ENCODE results near the gene CA12.

Gene CA12

GRCh38 chr15:63332367-63333124 lies 49.1 kb downstream of the CA12 start:
- no peak overlapping the region for H2BK15ac ChIP-seq (replicated peaks; ENCODE audit: low read depth)
- H3K4ac ChIP-seq (ENCODE audit: low read depth, low read length), result no peak overlapping the region
- no peak overlapping the region for H2BK5ac ChIP-seq (ENCODE audit: low read length)
- H3K36me3 ChIP-seq (ENCODE audit: control insufficient read depth, insufficient read depth, low read length), result peaks cover 4% of the 10 kb centered on the region
- H3K27ac ChIP-seq (ENCODE audit: low read depth, low read length), result no peak overlapping the region
- no peaks in the 10 kb centered on the region for H3K27me3 ChIP-seq (ENCODE audit: insufficient read depth, low read length, poor library complexity)
- H2BK120ac ChIP-seq (ENCODE audit: low read depth, low read length), result no peak overlapping the region
- no peak overlapping the region for H3K9ac ChIP-seq (ENCODE audit: low read length)
- H3K4me1 ChIP-seq (ENCODE audit: control insufficient read depth, low read depth, low read length), result no peaks in the 10 kb centered on the region
- H3K23ac ChIP-seq (ENCODE audit: low read length), result no peak overlapping the region
- H2AK5ac ChIP-seq (ENCODE audit: low read length), result no peak overlapping the region
- no peak overlapping the region for H4K8ac ChIP-seq (ENCODE audit: low read depth, low read length)
- H3K79me1 ChIP-seq (ENCODE audit: low read length), result no peaks in the 10 kb centered on the region
- H3K79me2 ChIP-seq (ENCODE audit: control insufficient read depth, insufficient read depth, low read length), result no peaks in the 10 kb centered on the region
- no peak overlapping the region for H3K4me2 ChIP-seq (ENCODE audit: low read length)
- no peak overlapping the region for H3K18ac ChIP-seq (ENCODE audit: low read length)
- no CpG with 5 or more reads among the region's 9 CpGs for WGBS (ENCODE audit: extremely low coverage, insufficient coverage, low lambda C conversion rate)
- no peak overlapping the region for H4K5ac ChIP-seq (ENCODE audit: low read length)
- no peak overlapping the region for H3K56ac ChIP-seq (ENCODE audit: low read length)
- DNase-seq, result no peak
- H3K4me3 ChIP-seq (ENCODE audit: low read length), result no peak overlapping the region

GRCh38 chr15:63331456-63331855 lies 50.2 kb downstream of the CA12 start:
- Histone ChIP-seq H2BK15ac (replicated peaks; ENCODE audit: low read depth) (no peak overlapping the region), H3K4ac (ENCODE audit: low read depth, low read length) (no peak overlapping the region), H3K4me3 (ENCODE audit: low read length) (no peak overlapping the region), H2BK120ac (ENCODE audit: low read depth, low read length) (no peak overlapping the region), H3K4me1 (ENCODE audit: control insufficient read depth, low read depth, low read length) (no peaks in the 10 kb centered on the region), H3K9ac (ENCODE audit: low read length) (no peak overlapping the region), H3K79me1 (ENCODE audit: low read length) (no peaks in the 10 kb centered on the region), H4K8ac (ENCODE audit: low read depth, low read length) (no peak overlapping the region), H2AK5ac (ENCODE audit: low read length) (no peak overlapping the region), H3K27ac (ENCODE audit: low read depth, low read length) (no peak overlapping the region), H3K4me2 (ENCODE audit: low read length) (no peak overlapping the region), H3K18ac (ENCODE audit: low read length) (no peak overlapping the region), H2BK5ac (ENCODE audit: low read length) (no peak overlapping the region), H3K79me2 (ENCODE audit: control insufficient read depth, insufficient read depth, low read length) (no peaks in the 10 kb centered on the region), H3K36me3 (ENCODE audit: control insufficient read depth, insufficient read depth, low read length) (peaks cover 4% of the 10 kb centered on the region), H4K5ac (ENCODE audit: low read length) (no peak overlapping the region), H3K27me3 (ENCODE audit: insufficient read depth, low read length, poor library complexity) (no peaks in the 10 kb centered on the region), H3K23ac (ENCODE audit: low read length) (no peak overlapping the region), H3K56ac (ENCODE audit: low read length) (no peak overlapping the region)
- no CpG with 5 or more reads among the region's 12 CpGs for WGBS (ENCODE audit: extremely low coverage, insufficient coverage, low lambda C conversion rate)
- no peak for DNase-seq

- Histone ChIP-seq H2BK15ac (replicated peaks; ENCODE audit: low read depth) (no peak overlapping the region), H3K36me3 (ENCODE audit: control insufficient read depth, insufficient read depth, low read length) (peaks cover 4% of the 10 kb centered on the region), H3K4me3 (ENCODE audit: low read length) (no peak overlapping the region), H2BK120ac (ENCODE audit: low read depth, low read length) (no peak overlapping the region), H3K9ac (ENCODE audit: low read length) (no peak overlapping the region), H4K8ac (ENCODE audit: low read depth, low read length) (no peak overlapping the region), H3K27me3 (ENCODE audit: insufficient read depth, low read length, poor library complexity) (no peaks in the 10 kb centered on the region), H3K79me2 (ENCODE audit: control insufficient read depth, insufficient read depth, low read length) (no peaks in the 10 kb centered on the region), H3K18ac (ENCODE audit: low read length) (no peak overlapping the region), H3K4me2 (ENCODE audit: low read length) (no peak overlapping the region), H3K4me1 (ENCODE audit: control insufficient read depth, low read depth, low read length) (no peaks in the 10 kb centered on the region), H3K79me1 (ENCODE audit: low read length) (no peaks in the 10 kb centered on the region), H2AK5ac (ENCODE audit: low read length) (no peak overlapping the region), H4K5ac (ENCODE audit: low read length) (no peak overlapping the region), H3K27ac (ENCODE audit: low read depth, low read length) (no peak overlapping the region), H3K4ac (ENCODE audit: low read depth, low read length) (no peak overlapping the region), H3K56ac (ENCODE audit: low read length) (no peak overlapping the region), H3K23ac (ENCODE audit: low read length) (no peak overlapping the region), H2BK5ac (ENCODE audit: low read length) (no peak overlapping the region)
- WGBS (ENCODE audit: extremely low coverage, insufficient coverage, low lambda C conversion rate), result no CpG with 5 or more reads among the region's 10 CpGs
- no peak for DNase-seq
Measured at GRCh38 chr15:63330926-63331325, 50.7 kb downstream of the CA12 start.

GRCh38 chr15:63329567-63330350 lies 51.9 kb downstream of the CA12 start:
- no peaks in the 10 kb centered on the region for H3K79me2 ChIP-seq (ENCODE audit: control insufficient read depth, insufficient read depth, low read length)
- H3K23ac ChIP-seq (ENCODE audit: low read length), result no peak overlapping the region
- H2BK5ac ChIP-seq (ENCODE audit: low read length), result no peak overlapping the region
- no peak overlapping the region for H2BK120ac ChIP-seq (ENCODE audit: low read depth, low read length)
- H3K27me3 ChIP-seq (ENCODE audit: insufficient read depth, low read length, poor library complexity), result no peaks in the 10 kb centered on the region
- H3K56ac ChIP-seq (ENCODE audit: low read length), result no peak overlapping the region
- H3K36me3 ChIP-seq (ENCODE audit: control insufficient read depth, insufficient read depth, low read length), result no peaks in the 10 kb centered on the region
- H3K4me3 ChIP-seq (ENCODE audit: low read length), result no peak overlapping the region
- H3K4ac ChIP-seq (ENCODE audit: low read depth, low read length), result no peak overlapping the region
- H4K8ac ChIP-seq (ENCODE audit: low read depth, low read length), result no peak overlapping the region
- H4K5ac ChIP-seq (ENCODE audit: low read length), result no peak overlapping the region
- H3K27ac ChIP-seq (ENCODE audit: low read depth, low read length), result no peak overlapping the region
- H2BK15ac ChIP-seq (replicated peaks; ENCODE audit: low read depth), result no peak overlapping the region
- H3K79me1 ChIP-seq (ENCODE audit: low read length), result no peaks in the 10 kb centered on the region
- no CpG with 5 or more reads among the region's 5 CpGs for WGBS (ENCODE audit: extremely low coverage, insufficient coverage, low lambda C conversion rate)
- no peak overlapping the region for H3K18ac ChIP-seq (ENCODE audit: low read length)
- H3K4me1 ChIP-seq (ENCODE audit: control insufficient read depth, low read depth, low read length), result no peaks in the 10 kb centered on the region
- H3K9ac ChIP-seq (ENCODE audit: low read length), result no peak overlapping the region
- DNase-seq, result no peak
- H2AK5ac ChIP-seq (ENCODE audit: low read length), result no peak overlapping the region
- H3K4me2 ChIP-seq (ENCODE audit: low read length), result no peak overlapping the region

GRCh38 chr15:63327648-63328421 lies 53.8 kb downstream of the CA12 start:
- Histone ChIP-seq H4K8ac (ENCODE audit: low read depth, low read length) (no peak overlapping the region), H3K56ac (ENCODE audit: low read length) (no peak overlapping the region), H2BK120ac (ENCODE audit: low read depth, low read length) (no peak overlapping the region), H2BK5ac (ENCODE audit: low read length) (no peak overlapping the region), H3K79me1 (ENCODE audit: low read length) (no peaks in the 10 kb centered on the region), H3K4me3 (ENCODE audit: low read length) (no peak overlapping the region), H2BK15ac (replicated peaks; ENCODE audit: low read depth) (no peak overlapping the region), H2AK5ac (ENCODE audit: low read length) (no peak overlapping the region), H3K4ac (ENCODE audit: low read depth, low read length) (no peak overlapping the region), H4K5ac (ENCODE audit: low read length) (no peak overlapping the region), H3K18ac (ENCODE audit: low read length) (no peak overlapping the region), H3K36me3 (ENCODE audit: control insufficient read depth, insufficient read depth, low read length) (no peaks in the 10 kb centered on the region), H3K79me2 (ENCODE audit: control insufficient read depth, insufficient read depth, low read length) (no peaks in the 10 kb centered on the region), H3K27me3 (ENCODE audit: insufficient read depth, low read length, poor library complexity) (no peaks in the 10 kb centered on the region), H3K4me1 (ENCODE audit: control insufficient read depth, low read depth, low read length) (no peaks in the 10 kb centered on the region), H3K27ac (ENCODE audit: low read depth, low read length) (no peak overlapping the region), H3K23ac (ENCODE audit: low read length) (no peak overlapping the region), H3K9ac (ENCODE audit: low read length) (no peak overlapping the region), H3K4me2 (ENCODE audit: low read length) (no peak overlapping the region)
- WGBS (ENCODE audit: extremely low coverage, insufficient coverage, low lambda C conversion rate), result no CpG with 5 or more reads among the region's 12 CpGs
- no peak for DNase-seq

Data from mesendoderm (in vitro differentiated cells).